GM18861 (cell line): ENCODE measurements around the gene TNFAIP6.
"Not testable (repeated sequence)": the region's sequence is repeated elsewhere in the genome, so short reads cannot be mapped to it uniquely, and the experiment has no call there.

ENCODE experiments used
- ATAC-seq: cut with Tn5 transposase; IDR thresholded peaks from one replicate; pipeline ENCODE4 v1.9.1; 2021; ENCODE audit not compliant: unreplicated experiment

TNFAIP6 gene

GRCh38 chr2:151410485-151410834 lies 53.1 kb downstream of the TNFAIP6 start:
- ATAC-seq = peak; percentile 19

- no peak for ATAC-seq
These were observed 60.3 kb downstream of the TNFAIP6 start for GRCh38 chr2:151417650-151418049.

DNA sequence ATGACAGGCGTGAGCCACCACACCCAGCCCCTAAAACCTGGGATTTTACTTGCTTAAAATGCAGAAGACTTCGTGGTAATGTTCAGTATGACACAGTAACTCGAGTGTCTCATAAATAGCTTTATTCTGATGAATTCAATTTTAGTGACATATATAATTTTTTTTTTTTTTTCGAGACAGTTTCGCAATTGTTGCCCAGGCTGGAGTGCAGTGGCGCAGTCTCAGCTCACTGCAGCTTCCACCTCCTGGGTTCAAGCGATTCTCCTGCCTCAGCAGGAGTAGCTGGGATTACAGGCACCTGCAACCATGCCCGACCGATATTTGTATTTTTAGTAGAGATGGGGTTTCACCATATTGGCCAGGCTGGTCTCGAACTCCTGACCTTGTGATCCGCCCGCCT lies 64.3 kb downstream of the TNFAIP6 start:
- ATAC-seq = not testable (repeated sequence)

GRCh38 chr2:151422917-151423439 lies 65.6 kb downstream of the TNFAIP6 start:
- ATAC-seq = peak; percentile 72

- no peak for ATAC-seq
These were observed 66.4 kb downstream of the TNFAIP6 start for GRCh38 chr2:151423760-151424159.
